ENCODE results near the gene TLCD2. TPM values are rescaled to one million over a fixed set of nuclear protein-coding genes. Genes with fewer than 3 reads are reported as not detected.

Gene TLCD2
- total and polyA plus RNA-seq, 4 donors, result 1.2 to 7.3 (median 3.4) TPM

- peak overlapping the region; percentile 88 to 96 (median 89) for H3K4me3 ChIP-seq (ENCODE audit: low read depth in 1 of 3, low read length in 3 of 3)
- no peak for TF ChIP-seq MAX (IDR thresholded peaks at IDR 0.05)
- TF ChIP-seq CTCF (IDR thresholded peaks at IDR 0.05; ENCODE audit: low read depth, low read length, missing input control), result no peak
- TF ChIP-seq HNF4A (conservative IDR thresholded peaks at IDR 0.05), result no peak
- no peak for TF ChIP-seq GABPA (IDR thresholded peaks at IDR 0.05 in 1 of 2, conservative IDR thresholded peaks at IDR 0.05 in 1 of 2)
- H3K36me3 ChIP-seq (ENCODE audit: control insufficient read depth in 4 of 4, insufficient read depth in 3 of 4, low read depth in 1 of 4, low read length in 3 of 4), result peaks cover 11 to 24% (median 14%) of the 10 kb centered on the region in 4 donors
- H3K27me3 ChIP-seq (ENCODE audit: control insufficient read depth in 4 of 4, insufficient read depth in 4 of 4, low read length in 3 of 4), result no peaks in the 10 kb centered on the region
- H3K4me1 ChIP-seq (ENCODE audit: control insufficient read depth in 4 of 4, insufficient read depth in 4 of 4, low read length in 3 of 4), result peaks cover 9 to 51% (median 30%) of the 10 kb centered on the region in 4 donors
- no peaks in the 10 kb centered on the region for H3K9me3 ChIP-seq (ENCODE audit: control insufficient read depth in 4 of 4, low read length in 3 of 4)
- H3K27ac ChIP-seq (ENCODE audit: low read depth in 1 of 2, low read length in 2 of 2), result peak overlapping the region; percentile 95 to 96
- under 1% methylated on average over 23 of the region's 23 CpGs for WGBS
- DNase-seq (ENCODE audit: low spot score), result no peak
- peak overlapping the region in 1 of 2 donors; percentile 49 for H3K9ac ChIP-seq (ENCODE audit: low read depth in 1 of 2, low read length in 2 of 2)
Measured at GRCh38 chr17:1715803-1716075, 5.6 kb upstream of the TLCD2 start.

- WGBS, result 2% methylated on average over 32 of the region's 32 CpGs
- Histone ChIP-seq H3K4me1 (ENCODE audit: control insufficient read depth in 4 of 4, insufficient read depth in 4 of 4, low read length in 3 of 4) (peaks cover 11 to 54% (median 30%) of the 10 kb centered on the region in 4 donors), H3K9me3 (ENCODE audit: control insufficient read depth in 4 of 4, low read length in 3 of 4) (no peaks in the 10 kb centered on the region), H3K36me3 (ENCODE audit: control insufficient read depth in 4 of 4, insufficient read depth in 3 of 4, low read depth in 1 of 4, low read length in 3 of 4) (peaks cover 11 to 24% (median 14%) of the 10 kb centered on the region in 4 donors), H3K4me3 (ENCODE audit: low read depth in 1 of 3, low read length in 3 of 3) (peak overlapping the region; percentile 78 to 96 (median 89)), H3K27me3 (ENCODE audit: control insufficient read depth in 4 of 4, insufficient read depth in 4 of 4, low read length in 3 of 4) (no peaks in the 10 kb centered on the region), H3K9ac (ENCODE audit: low read depth in 1 of 2, low read length in 2 of 2) (peak overlapping the region; percentile 18 to 49), H3K27ac (ENCODE audit: low read depth in 1 of 2, low read length in 2 of 2) (peak overlapping the region; percentile 95 to 96)
- DNase-seq (ENCODE audit: low spot score), result peak; percentile 77
- TF ChIP-seq RXRA (IDR thresholded peaks at IDR 0.05), result peak; percentile 91 to 97
- no peak for TF ChIP-seq FOXA2 (IDR thresholded peaks at IDR 0.05)
- no peak for TF ChIP-seq HNF4G (IDR thresholded peaks at IDR 0.05)
- TF ChIP-seq SP1 (IDR thresholded peaks at IDR 0.05), result peak; percentile 73
- no peak for TF ChIP-seq FOXA1 (IDR thresholded peaks at IDR 0.05)
- TF ChIP-seq MAX (IDR thresholded peaks at IDR 0.05), result peak; percentile 9
- TF ChIP-seq YY1 (IDR thresholded peaks at IDR 0.05), result peak; percentile 63
- peak; percentile 13 for TF ChIP-seq REST (IDR thresholded peaks at IDR 0.05)
- TF ChIP-seq JUND (IDR thresholded peaks at IDR 0.05), result peak; percentile 16 to 49
- TF ChIP-seq ATF3 (IDR thresholded peaks at IDR 0.05), result peak; percentile 53
- TF ChIP-seq NR2F2 (IDR thresholded peaks at IDR 0.05), result peak; percentile 81
- TF ChIP-seq TAF1 (conservative IDR thresholded peaks at IDR 0.05), result peak; percentile 72
- TF ChIP-seq CTCF (IDR thresholded peaks at IDR 0.05; ENCODE audit: low read depth, low read length, missing input control), result no peak
- peak; percentile 51 to 62 for TF ChIP-seq HNF4A (conservative IDR thresholded peaks at IDR 0.05)
Measured at GRCh38 chr17:1714980-1715802, 5.0 kb upstream of the TLCD2 start.

Data from liver (tissue), 9 donors.